AG09319 (cell line): ENCODE measurements around the gene VIP.

ENCODE experiments used
- DNase-seq: peaks from one replicate; pipeline ENCODE4 v3.0.0-alpha.2; 2010; ENCODE audit warnings: low read depth; ENCODE audit errors: extremely low read depth
- CTCF ChIP-seq: IDR thresholded peaks from 2 replicates; pipeline ENCODE4 v1.5.1; 2011; ENCODE audit warnings: low read depth, mild to moderate bottlenecking, inconsistent platforms, low read length, moderate library complexity

The VIP gene

GRCh38 chr6:152746172-152746553, 4.4 kb upstream of the VIP start:
- no peak for DNase-seq
- no peak for TF ChIP-seq CTCF

GRCh38 chr6:152748843-152749242, 1.8 kb upstream of the VIP start:
- no peak for TF ChIP-seq CTCF
- DNase-seq, result no peak

- no peak for DNase-seq
- no peak for TF ChIP-seq CTCF
Measured at GRCh38 chr6:152749336-152749735, 1.3 kb upstream of the VIP start.

GRCh38 chr6:152765331-152765730, 14.7 kb downstream of the VIP start:
- no peak for DNase-seq
- no peak for TF ChIP-seq CTCF

- no peak for TF ChIP-seq CTCF
- no peak for DNase-seq
Measured at GRCh38 chr6:152769159-152769558, 18.6 kb downstream of the VIP start.

- no peak for TF ChIP-seq CTCF
- DNase-seq, result no peak
Measured at GRCh38 chr6:152769993-152770392, 19.4 kb downstream of the VIP start.

GRCh38 chr6:152771061-152771687, 20.6 kb downstream of the VIP start:
- no peak for DNase-seq
- TF ChIP-seq CTCF, result no peak
